Psoas muscle (tissue), 8 donors: ENCODE measurements around the gene KY. TPM values are rescaled to one million over a fixed set of nuclear protein-coding genes. Genes with fewer than 3 reads are reported as not detected.

ENCODE experiments used
- ATAC-seq, 4 donors: fragments of 200-7000 bp; cut with Tn5 transposase; one replicate each; pipeline ENCODE4 v1.9.1; 2020; ENCODE audit warnings: moderate library complexity in 3 of 4, mild to moderate bottlenecking in 2 of 4
- DNase-seq, 2 donors: peaks; one replicate each; pipeline ENCODE4 v3.0.0-alpha.2; 2020
- H3K27ac ChIP-seq: fragments of 200-600 bp; one replicate; pipeline ENCODE4 v1.8.0; 2022
- H3K27me3 ChIP-seq, 3 donors: fragments of 200-600 bp in 1 of 3; one replicate each; pipeline versions ENCODE4 v1.6.1 to v1.8.0; 2013 to 2022; ENCODE audit warnings: low read length in 2 of 3, mild to moderate bottlenecking in 2 of 3, moderate library complexity in 1 of 3; ENCODE audit not compliant: insufficient read depth in 3 of 3
- H3K36me3 ChIP-seq, 2 donors: fragments of 200-600 bp in 1 of 2; one replicate each; pipeline versions ENCODE4 v1.6.1 to v1.8.0; 2013 to 2022; ENCODE audit warnings: low read depth in 1 of 2, mild to moderate bottlenecking in 1 of 2, moderate library complexity in 1 of 2; ENCODE audit not compliant: insufficient read depth in 1 of 2
- H3K4me1 ChIP-seq: fragments of 200-600 bp; one replicate; pipeline ENCODE4 v1.8.0; 2022
- H3K4me3 ChIP-seq: fragments of 200-600 bp; one replicate; pipeline ENCODE4 v1.8.0; 2022; ENCODE audit warnings: mild to moderate bottlenecking
- H3K9me3 ChIP-seq: fragments of 200-600 bp; one replicate; pipeline ENCODE4 v1.8.0; 2022
- CTCF ChIP-seq: fragments of 200-600 bp; IDR thresholded peaks from one replicate; pipeline ENCODE4 v1.8.0; 2022; ENCODE audit warnings: antibody characterized with exemption
- WGBS, 3 donors: extraction: QIAGEN DNeasy Blood & Tissue Kit; methylation state at CpG; one replicate each; pipeline versions ENCODE4 v1.1.6 to v1.1.7; 2013; 5-methylcytosine and 5-hydroxymethylcytosine counted together
- intact Hi-C, 2 donors: fragments of 100-400 bp; cut with DNase I; formaldehyde crosslinking; loops; one replicate each; pipeline versions ENCODE4 v1.11.0 to v1.14.2; 2022
- polyA plus RNA-seq, 3 donors: library from polyadenylated mRNA; stranded (reverse); fragments of 200-250 nt; gene quantifications; one replicate each; pipeline ENCODE4 v1.2.3, GENCODE V29; 2013
- total RNA-seq, 4 donors: library from RNA; stranded (reverse); fragmentation: NEBNext Ultra II Directional in 2 of 4; extraction: Animal tissue kit (Norgen Biotek cat#: 25700) in 2 of 4; gene quantifications; one replicate each; pipeline versions ENCODE4 v1.2.1 to v1.2.4, GENCODE V29; 2021 to 2023
- donor health status: healthy with polysubstance abuse.
- donor health status: DM: no; HTN: no; CAD: no; lungs with moderate emphysema.
- donor health status: Bipolar disorder and iron deficiency.
- donor health status: healthy.
- donor health status: DM: yes; HTN: yes; CAD: no.
- donor health status: DM: no; HTN: no; CAD: no.
- donor health status: DM: no; HTN: no; CAD: no.
- donor health status: DM: yes; HTN: yes; CAD: no.

The KY gene
- total and polyA plus RNA-seq, 7 donors: 0.30 to 6.7 (median 3.0) TPM; not detected in 1

DNA sequence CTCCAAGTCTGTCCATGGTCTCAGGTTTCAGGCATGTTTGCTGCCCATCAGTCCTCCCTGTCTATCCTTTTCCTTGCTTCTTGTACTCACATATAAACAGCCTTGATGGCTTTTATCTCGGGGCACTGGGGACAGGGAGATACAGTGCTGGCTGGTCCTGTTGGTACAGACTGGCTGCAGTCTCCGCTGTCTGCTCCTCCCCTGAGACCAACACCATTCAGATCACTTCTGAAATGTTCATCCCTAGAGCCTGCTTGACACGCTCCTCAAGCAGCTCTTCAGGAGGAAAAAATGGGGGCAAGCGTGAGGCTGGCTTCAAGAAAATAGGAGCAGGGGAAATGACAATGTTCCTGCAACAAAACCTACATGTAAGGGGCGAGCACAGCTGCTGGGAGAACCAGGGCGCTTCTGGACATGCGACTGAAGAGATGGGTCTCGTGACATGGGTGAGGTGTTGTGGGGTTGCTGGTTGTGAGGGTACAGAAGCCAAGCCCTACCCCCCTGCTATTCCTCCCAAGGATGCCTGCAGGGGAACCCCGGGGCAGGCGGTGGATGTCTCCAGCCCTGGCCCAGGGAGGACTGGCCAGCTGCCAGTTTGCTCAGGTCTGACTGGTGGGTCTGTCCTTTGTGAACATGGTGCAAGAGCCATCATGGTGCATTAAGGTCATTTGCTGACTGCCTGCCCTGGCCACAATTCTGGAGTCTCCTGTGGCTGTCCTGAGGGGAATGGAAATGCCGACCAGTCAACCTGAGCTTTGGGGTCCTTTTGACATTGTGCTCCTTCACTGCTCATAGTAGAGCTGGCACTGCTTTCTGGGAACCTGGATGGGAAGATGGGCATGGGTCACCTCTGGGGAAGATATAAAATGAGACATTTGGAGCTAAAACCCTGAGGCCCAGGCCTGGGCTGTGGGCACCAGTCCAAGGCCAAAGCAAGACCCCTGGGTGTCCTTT lies 40.1 kb downstream of the KY start:
- no peak for TF ChIP-seq CTCF
- Histone ChIP-seq H3K27me3 (no peaks in the 10 kb centered on the region), H3K27ac (no peak overlapping the region), H3K9me3 (no peaks in the 10 kb centered on the region), H3K4me1 (peaks cover 28% of the 10 kb centered on the region), H3K4me3 (no peak overlapping the region), H3K36me3 (peaks cover 0 to 4% of the 10 kb centered on the region in 2 donors)
- intact Hi-C loops: no loop called here
- no peak for DNase-seq
- 66 to 80% (median 76%) methylated on average over 11 of the region's 11 CpGs for WGBS, 3 donors
- ATAC-seq: no peak

DNA sequence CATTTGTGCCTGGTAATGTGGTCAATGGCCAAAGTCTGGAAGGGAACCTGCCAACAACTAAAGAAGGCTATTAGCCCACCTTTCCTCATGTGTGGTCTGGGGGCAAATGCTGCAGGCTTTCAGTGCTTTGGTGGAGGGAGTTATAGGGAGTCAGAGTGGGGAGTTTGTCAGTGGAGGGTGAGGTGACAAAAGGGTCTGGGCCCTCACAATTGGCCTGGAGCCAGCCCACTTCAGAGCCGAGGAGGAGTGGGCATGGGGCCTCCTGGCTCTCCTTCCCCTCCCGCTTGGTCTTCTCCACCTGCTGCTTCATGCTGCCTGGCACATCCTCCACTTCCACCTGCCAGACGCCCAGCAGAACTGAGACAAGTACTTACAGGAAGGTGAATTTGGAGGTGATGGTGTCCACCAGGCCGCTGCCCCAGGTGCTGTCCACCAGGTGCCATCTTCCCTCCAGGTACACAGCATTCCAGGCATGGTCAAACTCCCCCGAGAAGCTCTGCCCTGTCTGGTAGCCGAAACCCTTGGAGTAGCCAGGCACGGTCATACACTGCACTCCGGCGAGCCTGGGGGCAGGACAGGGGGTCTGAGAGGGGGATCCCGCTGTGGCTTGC lies 40.9 kb downstream of the KY start:
- TF ChIP-seq CTCF: no peak
- H3K4me3 ChIP-seq: no peak overlapping the region
- ATAC-seq (no peak), DNase-seq (no peak)
- H3K4me1 ChIP-seq: peaks cover 28% of the 10 kb centered on the region
- H3K27me3 ChIP-seq: no peaks in the 10 kb centered on the region
- intact Hi-C loops: loop anchor here in 1 of 2 donors (10.0 kb wide), 1 partner anchor 1285 kb away; no protein-coding TSS in a partner anchor
- H3K27ac ChIP-seq: no peak overlapping the region
- WGBS, 3 donors: 63 to 80% (median 64%) methylated on average over 10 of the region's 10 CpGs
- no peaks in the 10 kb centered on the region for H3K9me3 ChIP-seq
- H3K36me3 ChIP-seq: no peaks in the 10 kb centered on the region

DNA sequence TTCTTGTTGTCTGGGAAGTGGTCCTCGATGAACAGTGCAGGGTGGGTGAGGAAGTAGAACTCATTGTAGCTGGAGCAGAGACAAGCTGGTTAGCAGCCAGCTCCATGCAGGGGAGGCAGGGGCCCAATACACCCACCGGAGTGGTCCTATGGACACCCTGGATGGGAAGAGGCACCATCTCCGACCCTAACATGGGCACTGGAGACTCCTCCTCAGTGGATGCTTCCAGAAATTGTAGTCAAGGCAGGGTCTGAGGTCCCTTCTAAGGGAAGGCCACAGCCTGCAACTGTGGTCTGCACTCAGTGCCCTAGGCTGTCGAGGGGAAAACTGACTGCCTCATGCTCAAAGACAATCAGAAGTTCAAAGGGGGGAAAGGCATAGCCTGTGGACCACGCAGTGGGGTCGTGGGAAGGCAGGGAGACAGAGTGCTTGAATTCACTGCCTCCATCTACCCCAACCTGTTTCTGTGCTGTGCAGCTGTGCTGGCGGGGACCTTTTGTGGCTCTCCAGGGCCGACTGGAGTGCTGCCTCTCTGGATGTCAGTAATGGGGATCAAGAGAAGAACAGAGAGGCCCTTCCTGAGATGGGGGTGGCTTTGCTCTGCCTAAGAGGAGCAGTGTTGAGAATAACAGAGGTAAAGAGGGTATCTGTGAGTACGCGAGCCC lies 41.9 kb downstream of the KY start:
- DNase-seq: no peak
- intact Hi-C loops: loop anchor here in 1 of 2 donors (10.0 kb wide), 1 partner anchor 1286 kb away; no protein-coding TSS in a partner anchor

More for the DNA sequence above, 41.9 kb downstream of the KY start:
- no peaks in the 10 kb centered on the region for H3K9me3 ChIP-seq
- peaks cover 28% of the 10 kb centered on the region for H3K4me1 ChIP-seq
- no peaks in the 10 kb centered on the region for H3K27me3 ChIP-seq
- no peak overlapping the region for H3K4me3 ChIP-seq
- peaks cover 0 to 8% of the 10 kb centered on the region in 2 donors for H3K36me3 ChIP-seq
- WGBS, 3 donors: 80 to 90% (median 83%) methylated on average over 10 of the region's 10 CpGs
- TF ChIP-seq CTCF: no peak
- ATAC-seq: no peak
- H3K27ac ChIP-seq: no peak overlapping the region
